Stomach (tissue), 9 donors: ENCODE measurements around the gene TRAPPC3. TPM values are rescaled to one million over a fixed set of nuclear protein-coding genes. Genes with fewer than 3 reads are reported as not detected.

ENCODE experiments used
- DNase-seq, 2 donors: peaks; one replicate each; pipeline versions ENCODE4 v3.0.0 to v3.0.0-alpha.2; 2013 to 2019
- H3K27ac ChIP-seq, 5 donors: fragments of 200-600 bp in 4 of 5; sonication (generic) in 4 of 5; one replicate each; pipeline ENCODE4 v1.5.1; 2013 to 2019; ENCODE audit warnings: mild to moderate bottlenecking in 1 of 5, moderate library complexity in 1 of 5
- H3K27me3 ChIP-seq, 3 donors: fragments of 200-600 bp; sonication (generic); one replicate each; pipeline ENCODE4 v1.5.1; 2017 to 2019; ENCODE audit warnings: mixed run types in 1 of 3
- H3K36me3 ChIP-seq, 4 donors: fragments of 200-600 bp; sonication (generic); 1 replicate in 3 of 4; 2 replicates in 1 of 4; pipeline ENCODE4 v1.5.1; 2016 to 2019
- H3K4me1 ChIP-seq, 4 donors: fragments of 200-600 bp; sonication (generic); one replicate each; pipeline ENCODE4 v1.5.1; 2016 to 2019
- H3K4me3 ChIP-seq, 4 donors: fragments of 200-600 bp; sonication (generic) in 3 of 4; one replicate each; pipeline ENCODE4 v1.5.1; 2016 to 2019; ENCODE audit warnings: mild to moderate bottlenecking in 1 of 4
- H3K9me3 ChIP-seq, 4 donors: fragments of 200-600 bp; sonication (generic); one replicate each; pipeline ENCODE4 v1.5.1; 2016 to 2019
- CTCF ChIP-seq, 7 experiments: fragments of 450-650 bp in 4 of 7; fragments of 200-600 bp in 3 of 7; sonication (generic) in 3 of 7; IDR thresholded peaks; one replicate each; pipeline ENCODE4 v1.5.1; 2016 to 2019; ENCODE audit warnings: antibody characterized with exemption in 7 of 7, control low read depth in 2 of 7, mild to moderate bottlenecking in 1 of 7
- EP300 ChIP-seq: sonication (generic); formaldehyde crosslinking; IDR thresholded peaks from one replicate; pipeline ENCODE4 v1.6.1; 2017; ENCODE audit warnings: antibody characterized with exemption
- POLR2A ChIP-seq, 4 donors: fragments of 450-650 bp; IDR thresholded peaks; one replicate each; pipeline ENCODE4 v1.6.1; 2016; ENCODE audit warnings: antibody characterized with exemption in 4 of 4, control low read depth in 2 of 4, mild to moderate bottlenecking in 1 of 4, moderate library complexity in 1 of 4
- POLR2AphosphoS5 ChIP-seq, 3 donors: sonication (generic); formaldehyde crosslinking; IDR thresholded peaks; one replicate each; pipeline ENCODE4 v1.6.1; 2016; ENCODE audit warnings: antibody characterized with exemption in 3 of 3
- WGBS, 5 donors: extraction: QIAGEN DNeasy Blood & Tissue Kit in 3 of 5; methylation state at CpG; one replicate each; pipeline versions ENCODE4 v1.1.5 to v1.1.7; 2013 to 2018; 5-methylcytosine and 5-hydroxymethylcytosine counted together
- intact Hi-C: fragments of 100-400 bp; cut with DNase I; formaldehyde crosslinking; loops from one replicate; pipeline ENCODE4 v1.15.1; 2023; ENCODE audit warnings: low total_unique reads
- polyA plus RNA-seq, 3 donors: library from polyadenylated mRNA; stranded (reverse); fragments of 200-250 nt; gene quantifications; one replicate each; pipeline ENCODE4 v1.2.3, GENCODE V29; 2013
- total RNA-seq, 5 donors: library from RNA; depleted of rRNA; stranded (reverse); fragments of >200 nt; gene quantifications; one replicate each; pipeline versions ENCODE4 v1.1.0 to v1.2.3, GENCODE V29; 2014 to 2016
- donor health status: healthy with polysubstance abuse.
- donor health status: Bipolar disorder and iron deficiency.
- donor health status: healthy.

Gene TRAPPC3
- total and polyA plus RNA-seq, 8 donors: 8.9 to 64.0 (median 60.9) TPM

- Histone ChIP-seq H3K4me3 (no peak overlapping the region), H3K27me3 (no peaks in the 10 kb centered on the region), H3K4me1 (peaks cover 12 to 56% (median 35%) of the 10 kb centered on the region in 4 donors), H3K27ac (peak overlapping the region in 4 of 5 donors; percentile 62 to 80 (median 64)), H3K36me3 (peaks cover 24 to 46% (median 45%) of the 10 kb centered on the region in 4 donors), H3K9me3 (no peaks in the 10 kb centered on the region)
- intact Hi-C loops: loop anchor here (5.0 kb wide), 1 partner anchor 38 kb away; no protein-coding TSS in a partner anchor
- DNase-seq: no peak
- 62 to 69% (median 65%) methylated on average over 6 of the region's 6 CpGs for WGBS, 5 donors
- TF ChIP-seq EP300: no peak
- no peak for TF ChIP-seq CTCF (IDR thresholded peaks at IDR 0.05)
- TF ChIP-seq POLR2AphosphoS5 (IDR thresholded peaks at IDR 0.05): no peak
- TF ChIP-seq POLR2A (IDR thresholded peaks at IDR 0.05): no peak
These were observed 14.0 kb downstream of the TRAPPC3 start for GRCh38 chr1:36135330-36135667.

DNA sequence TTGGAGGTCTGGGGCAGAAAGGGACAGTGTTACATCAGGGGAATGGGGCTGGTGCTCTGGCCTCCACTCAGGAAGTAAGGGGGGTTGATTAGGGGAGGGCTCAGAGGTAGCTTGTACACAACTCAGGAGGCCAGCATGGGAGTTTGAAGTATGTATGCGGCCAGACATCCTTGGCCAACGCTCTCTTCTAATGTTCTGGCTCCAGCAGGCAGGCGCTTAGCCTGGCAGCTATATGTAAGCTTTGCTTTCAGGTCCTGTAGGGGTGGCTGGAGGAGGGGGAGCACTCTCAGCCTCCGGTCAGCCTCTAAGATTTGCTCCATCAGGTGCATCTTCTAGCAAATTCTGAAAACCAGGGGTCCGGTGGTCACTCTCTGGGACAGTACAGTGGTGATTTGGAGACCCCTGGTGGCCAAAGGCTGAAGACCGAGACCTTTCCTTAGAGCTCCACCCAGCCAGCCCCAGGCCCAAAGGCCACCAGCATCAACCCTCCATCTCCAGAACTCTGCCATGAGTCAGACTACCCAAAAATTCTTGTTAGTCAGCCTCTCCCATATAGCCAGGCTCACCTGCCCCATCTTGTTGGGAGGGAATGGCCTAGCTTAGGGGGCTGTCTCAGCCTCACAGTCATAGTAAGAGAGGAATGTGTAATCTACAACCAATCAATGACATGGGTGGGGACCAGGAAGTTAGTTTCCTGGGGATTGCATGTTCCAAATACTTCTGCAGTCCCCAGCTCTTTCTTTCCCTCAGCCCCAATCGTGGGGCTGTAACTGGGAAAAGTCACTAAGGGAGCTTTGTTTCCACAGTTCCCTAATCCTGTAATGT, 14.6 kb downstream of the TRAPPC3 start:
- Histone ChIP-seq H3K36me3 (peaks cover 24 to 40% (median 39%) of the 10 kb centered on the region in 4 donors), H3K27ac (peak overlapping the region in 4 of 5 donors; percentile 12 to 80 (median 64)), H3K27me3 (no peaks in the 10 kb centered on the region), H3K4me3 (no peak overlapping the region), H3K4me1 (peaks cover 9 to 51% (median 34%) of the 10 kb centered on the region in 4 donors), H3K9me3 (no peaks in the 10 kb centered on the region)
- no peak for TF ChIP-seq EP300
- TF ChIP-seq POLR2A (IDR thresholded peaks at IDR 0.05): no peak
- TF ChIP-seq CTCF (IDR thresholded peaks at IDR 0.05): peak in 5 of 7 experiments; percentile 48 to 73 (median 69)
- WGBS, 5 donors: 53 to 61% (median 55%) methylated on average over 6 to 7 of the region's 7 CpGs
- DNase-seq: peak; percentile 55 to 81
- intact Hi-C loops: loop anchor here (5.0 kb wide), 1 partner anchor 37 kb away; no protein-coding TSS in a partner anchor

- intact Hi-C loops: no loop called here
- Histone ChIP-seq H3K27me3 (no peaks in the 10 kb centered on the region), H3K4me1 (peaks cover 9 to 51% (median 34%) of the 10 kb centered on the region in 4 donors), H3K36me3 (peaks cover 20 to 33% (median 32%) of the 10 kb centered on the region in 4 donors), H3K9me3 (no peaks in the 10 kb centered on the region), H3K4me3 (no peak overlapping the region), H3K27ac (peak overlapping the region in 2 of 5 donors; percentile 63 to 80)
- DNase-seq: no peak
- 68 to 76% (median 69%) methylated on average over 6 of the region's 6 CpGs for WGBS, 5 donors
- no peak for TF ChIP-seq EP300
- TF ChIP-seq POLR2A (IDR thresholded peaks at IDR 0.05): no peak
- no peak for TF ChIP-seq POLR2AphosphoS5 (IDR thresholded peaks at IDR 0.05)
- no peak for TF ChIP-seq CTCF (IDR thresholded peaks at IDR 0.05)
These were observed 15.3 kb downstream of the TRAPPC3 start for GRCh38 chr1:36134031-36134430.

DNA sequence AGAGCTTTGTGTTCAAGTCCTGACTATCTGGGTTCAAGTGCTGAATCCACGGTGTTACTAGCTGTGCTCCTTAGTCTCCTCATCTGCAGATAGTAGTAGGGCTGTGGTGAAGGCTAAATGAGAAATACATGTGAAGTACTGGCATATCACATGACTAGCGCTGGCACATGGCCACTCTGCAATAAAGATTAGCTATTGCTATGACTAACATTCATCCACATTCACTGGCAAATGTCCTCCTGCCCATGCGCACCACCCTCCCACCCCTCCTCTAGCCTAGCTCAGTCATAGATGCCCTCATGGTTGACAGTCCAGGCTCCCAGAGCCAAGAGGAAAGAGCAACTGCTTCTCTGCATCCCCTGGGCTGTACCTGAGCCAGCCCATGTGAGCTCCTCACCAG, 15.8 kb downstream of the TRAPPC3 start:
- H3K36me3 ChIP-seq: peaks cover 17 to 28% (median 27%) of the 10 kb centered on the region in 4 donors
- H3K27me3 ChIP-seq: no peaks in the 10 kb centered on the region
- WGBS, 5 donors: 22 to 52% (median 38%) methylated on average over 3 of the region's 3 CpGs
- peaks cover 9 to 51% (median 34%) of the 10 kb centered on the region in 4 donors for H3K4me1 ChIP-seq
- H3K27ac ChIP-seq: peak overlapping the region in 2 of 5 donors; percentile 63 to 80
- TF ChIP-seq POLR2AphosphoS5 (IDR thresholded peaks at IDR 0.05) (peak in 1 of 3 donors; percentile 69), CTCF (IDR thresholded peaks at IDR 0.05) (no peak)
- H3K4me3 ChIP-seq: no peak overlapping the region
- peak; percentile 76 to 81 for DNase-seq
- intact Hi-C loops: no loop called here
- no peaks in the 10 kb centered on the region for H3K9me3 ChIP-seq
